Heart left ventricle (tissue), 16 donors: ENCODE results near the gene SERPINB6. TPM values are rescaled to one million over a fixed set of nuclear protein-coding genes. Genes with fewer than 3 reads are reported as not detected.
A peak's percentile ranks its signal among the peaks of the same experiment; 100 is the strongest.

Source experiments
- ATAC-seq, 4 donors: fragments of 200-7000 bp; cut with Tn5 transposase; one replicate each; pipeline ENCODE4 v1.9.1; 2020 to 2022; ENCODE audit warnings: moderate library complexity in 4 of 4, mild to moderate bottlenecking in 3 of 4, moderate number of reproducible peaks in 1 of 4
- DNase-seq, 5 donors: peaks; one replicate each; pipeline ENCODE4 v3.0.0-alpha.2; 2020
- H3K27ac ChIP-seq, 12 donors: fragments of 200-600 bp; sonication (generic) in 4 of 12; one replicate each; pipeline versions ENCODE4 v1.5.0 to v1.8.0; 2016 to 2022; ENCODE audit warnings: mild to moderate bottlenecking in 2 of 12
- H3K27me3 ChIP-seq, 9 donors: fragments of 200-600 bp; sonication (generic) in 2 of 9; one replicate each; pipeline versions ENCODE4 v1.5.1 to v1.8.0; 2016 to 2022; ENCODE audit warnings: mild to moderate bottlenecking in 3 of 9
- H3K36me3 ChIP-seq, 9 donors: fragments of 200-600 bp; sonication (generic) in 2 of 9; one replicate each; pipeline versions ENCODE4 v1.5.0 to v1.8.0; 2018 to 2022; ENCODE audit warnings: mild to moderate bottlenecking in 2 of 9
- H3K4me1 ChIP-seq, 12 donors: fragments of 200-600 bp; sonication (generic) in 4 of 12; one replicate each; pipeline versions ENCODE4 v1.5.0 to v1.8.0; 2016 to 2022; ENCODE audit warnings: mild to moderate bottlenecking in 3 of 12
- H3K4me3 ChIP-seq, 12 donors: fragments of 200-600 bp; sonication (generic) in 4 of 12; one replicate each; pipeline versions ENCODE4 v1.5.0 to v1.8.0; 2017 to 2022; ENCODE audit warnings: mild to moderate bottlenecking in 9 of 12, moderate library complexity in 4 of 12
- H3K9me3 ChIP-seq, 12 donors: fragments of 200-600 bp; sonication (generic) in 4 of 12; one replicate each; pipeline versions ENCODE4 v1.5.0 to v1.8.0; 2016 to 2022; ENCODE audit warnings: mild to moderate bottlenecking in 1 of 12
- CTCF ChIP-seq, 12 donors: fragments of 200-600 bp; sonication (generic) in 4 of 12; IDR thresholded peaks; one replicate each; pipeline versions ENCODE4 v1.5.0 to v1.8.0; 2018 to 2022; ENCODE audit warnings: antibody characterized with exemption in 12 of 12, mild to moderate bottlenecking in 5 of 12
- POLR2A ChIP-seq, 2 donors: fragments of 450-650 bp; IDR thresholded peaks; one replicate each; pipeline ENCODE4 v1.6.1; 2017; ENCODE audit warnings: antibody characterized with exemption in 2 of 2, mild to moderate bottlenecking in 2 of 2, moderate library complexity in 2 of 2
- WGBS, 4 donors: extraction: QIAGEN DNeasy Blood & Tissue Kit in 2 of 4; methylation state at CpG; one replicate each; pipeline versions ENCODE4 v1.1.5 to v1.1.7; 2013 to 2018; 5-methylcytosine and 5-hydroxymethylcytosine counted together
- intact Hi-C, 10 donors: fragments of 100-400 bp; cut with DNase I; formaldehyde crosslinking; loops; one replicate each; pipeline versions ENCODE4 v1.11.1 to v1.14.2; 2022
- polyA plus RNA-seq, 2 donors: library from polyadenylated mRNA; stranded (reverse); fragments of 200-250 nt; gene quantifications; one replicate each; pipeline ENCODE4 v1.2.3, GENCODE V29; 2013
- total RNA-seq, 9 donors: library from RNA; depleted of rRNA in 2 of 9; stranded (reverse); fragments of >200 nt in 2 of 9; fragmentation: NEBNext Ultra II Directional in 3 of 9; extraction: Animal tissue kit (Norgen Biotek cat#: 25700) in 3 of 9; gene quantifications; one replicate each; pipeline versions ENCODE4 v1.1.0 to v1.2.4, GENCODE V29; 2016 to 2023
- donor health status: ischemic (EF 13 %, LVEDD 7.1; RV severe dilation, severe dysfunction).
- donor health status: healthy with polysubstance abuse.
- donor health status: DM: no; HTN: yes; CAD: no.
- donor health status: DM: no; HTN: no; CAD: no.
- donor health status: ischemic (EF 25% LVEDD 6.9; RV normal size, moderate dysfunction).
- donor health status: ischemic (EF 25% LVEDD 5.7; RV mildly dilated, moderate dysfunction).
- donor health status: healthy.
- donor health status: DM: yes; HTN: yes; CAD: no.
- donor health status: ischemic (EF 35%, LVEDD 5.7; RV mildly dilated, moderate dysfunction).
- donor health status: nonischemic (EF 11% LVEDD 7.7; RV severe dilation, severe dysfunction).
- donor health status: DM: yes; HTN: yes; CAD: no.
- donor health status: PGD.
- donor health status: ischemic (EF 29% LVEDD 5.4; RV normal size, mild dysfunction).
- donor health status: nonischemic (EF 23%, LVEDD 6.1; RV moderate dilation, normal function).

Gene SERPINB6
- total and polyA plus RNA-seq, 11 donors: 146 to 246 (median 186) TPM

- Histone ChIP-seq H3K9me3 (peaks cover 0 to 26% (median 10%) of the 10 kb centered on the region in 12 donors), H3K27me3 (no peaks in the 10 kb centered on the region), H3K36me3 (peaks cover 0 to 96% (median 84%) of the 10 kb centered on the region in 9 donors), H3K4me1 (peaks cover 0 to 10% (median 0%) of the 10 kb centered on the region in 12 donors), H3K4me3 (no peak overlapping the region), H3K27ac (peak overlapping the region in 1 of 12 donors; percentile 5)
- no peak for TF ChIP-seq POLR2A (IDR thresholded peaks at IDR 0.05)
- no peak for TF ChIP-seq CTCF (IDR thresholded peaks at IDR 0.05)
- intact Hi-C loops: no loop called here
- ATAC-seq (no peak), DNase-seq (no peak)
- WGBS, 4 donors: 90 to 96% (median 93%) methylated on average over 17 to 18 of the region's 18 CpGs
Measured at GRCh38 chr6:3013901-3014674, 42.7 kb upstream of the SERPINB6 start.

- ATAC-seq: peak in 3 of 4 donors; percentile 20 to 68 (median 45)
- Histone ChIP-seq H3K9me3 (peaks cover 0 to 26% (median 10%) of the 10 kb centered on the region in 12 donors), H3K27me3 (no peaks in the 10 kb centered on the region), H3K4me3 (no peak overlapping the region), H3K27ac (peak overlapping the region in 1 of 12 donors; percentile 5), H3K36me3 (peaks cover 0 to 97% (median 88%) of the 10 kb centered on the region in 9 donors), H3K4me1 (peaks cover 0 to 6% (median 0%) of the 10 kb centered on the region in 12 donors)
- TF ChIP-seq CTCF (IDR thresholded peaks at IDR 0.05) (no peak), POLR2A (IDR thresholded peaks at IDR 0.05) (no peak)
- intact Hi-C loops: no loop called here
- WGBS, 4 donors: 85 to 94% (median 93%) methylated on average over 2 of the region's 2 CpGs
- DNase-seq: peak in 2 of 5 donors; percentile 54 to 68
Measured at GRCh38 chr6:3013486-3013885, 42.1 kb upstream of the SERPINB6 start.

GRCh38 chr6:3011592-3011991 is 40.2 kb upstream of the SERPINB6 start:
- H3K36me3 ChIP-seq: peaks cover 0 to 97% (median 87%) of the 10 kb centered on the region in 9 donors
- no peak overlapping the region for H3K4me3 ChIP-seq
- no peaks in the 10 kb centered on the region for H3K27me3 ChIP-seq
- ATAC-seq (no peak), DNase-seq (no peak)
- H3K4me1 ChIP-seq: peaks cover 0 to 6% (median 0%) of the 10 kb centered on the region in 12 donors
- TF ChIP-seq CTCF (IDR thresholded peaks at IDR 0.05) (no peak), POLR2A (IDR thresholded peaks at IDR 0.05) (no peak)
- intact Hi-C loops: no loop called here
- peaks cover 0 to 26% (median 10%) of the 10 kb centered on the region in 12 donors for H3K9me3 ChIP-seq
- no peak overlapping the region for H3K27ac ChIP-seq

- ATAC-seq: no peak
- H3K27ac ChIP-seq: no peak overlapping the region
- peaks cover 0 to 6% (median 0%) of the 10 kb centered on the region in 12 donors for H3K4me1 ChIP-seq
- intact Hi-C loops: no loop called here
- DNase-seq: no peak
- TF ChIP-seq CTCF (IDR thresholded peaks at IDR 0.05) (no peak), POLR2A (IDR thresholded peaks at IDR 0.05) (no peak)
- peaks cover 0 to 98% (median 88%) of the 10 kb centered on the region in 9 donors for H3K36me3 ChIP-seq
- H3K4me3 ChIP-seq: no peak overlapping the region
- H3K27me3 ChIP-seq: no peaks in the 10 kb centered on the region
- H3K9me3 ChIP-seq: peaks cover 0 to 26% (median 10%) of the 10 kb centered on the region in 12 donors
Measured at GRCh38 chr6:3011158-3011557, 39.8 kb upstream of the SERPINB6 start.
